ENCODE results near the gene CASTOR1.

CASTOR1 gene

GRCh38 chr22:30289980-30290313 is 642 bp upstream of the CASTOR1 start:
- H3K4me3 ChIP-seq (ENCODE audit: low read depth, low read length) = peak overlapping the region; percentile 32
- no peak for DNase-seq (ENCODE audit: low read depth)
- no peak for TF ChIP-seq CTCF (IDR thresholded peaks at IDR 0.05; ENCODE audit: low read depth, low read length, missing control alignments)

- peak overlapping the region; percentile 65 for H3K4me3 ChIP-seq (ENCODE audit: low read depth, low read length)
- DNase-seq (ENCODE audit: low read depth) = no peak
- no peak for TF ChIP-seq CTCF (IDR thresholded peaks at IDR 0.05; ENCODE audit: low read depth, low read length, missing control alignments)
Observed at GRCh38 chr22:30288419-30289140, 725 bp downstream of the CASTOR1 start.

- no peak overlapping the region for H3K4me3 ChIP-seq (ENCODE audit: low read depth, low read length)
- peak; percentile 88 for TF ChIP-seq CTCF (IDR thresholded peaks at IDR 0.05; ENCODE audit: low read depth, low read length, missing control alignments)
- DNase-seq (ENCODE audit: low read depth) = peak; percentile 68
Observed at GRCh38 chr22:30287648-30288418, 1.5 kb downstream of the CASTOR1 start.

GRCh38 chr22:30286813-30287647 is 2.3 kb downstream of the CASTOR1 start:
- DNase-seq (ENCODE audit: low read depth) = no peak
- no peak overlapping the region for H3K4me3 ChIP-seq (ENCODE audit: low read depth, low read length)
- TF ChIP-seq CTCF (IDR thresholded peaks at IDR 0.05; ENCODE audit: low read depth, low read length, missing control alignments) = peak; percentile 87

GRCh38 chr22:30286331-30286730 is 3.0 kb downstream of the CASTOR1 start:
- H3K4me3 ChIP-seq (ENCODE audit: low read depth, low read length) = no peak overlapping the region
- TF ChIP-seq CTCF (IDR thresholded peaks at IDR 0.05; ENCODE audit: low read depth, low read length, missing control alignments) = no peak
- no peak for DNase-seq (ENCODE audit: low read depth)

- no peak overlapping the region for H3K4me3 ChIP-seq (ENCODE audit: low read depth, low read length)
- TF ChIP-seq CTCF (IDR thresholded peaks at IDR 0.05; ENCODE audit: low read depth, low read length, missing control alignments) = no peak
- no peak for DNase-seq (ENCODE audit: low read depth)
Observed at GRCh38 chr22:30285846-30286200, 3.5 kb downstream of the CASTOR1 start.

All from GM12864 (cell line).